Activated B cell treated with CpG ODN at 0.5 μM for 24 hours (primary cell): ENCODE measurements around the gene SUPT3H. TPM values are rescaled to one million over a fixed set of nuclear protein-coding genes. Genes with fewer than 3 reads are reported as not detected.
A peak's percentile ranks its signal among the peaks of the same experiment; 100 is the strongest.
"Not testable (repeated sequence)": the region's sequence is repeated elsewhere in the genome, so short reads cannot be mapped to it uniquely, and the experiment has no call there.

Experiments used
- ATAC-seq: fragments of 200-7000 bp; cut with Tn5 transposase; one replicate; pipeline ENCODE4 v1.10.0; 2021; ENCODE audit warnings: low read depth, mild to moderate bottlenecking, moderate library complexity
- CTCF ChIA-PET: fragments of 350-600 bp; sonication (Branson Sonifier 250); formaldehyde crosslinking; loops from one replicate; lab custom pipeline; 2021; ENCODE audit warnings: antibody characterized with exemption; lab: Charles Lee
- POLR2A ChIA-PET: fragments of 350-600 bp; sonication (Branson Sonifier 250); formaldehyde crosslinking; loops from one replicate; lab custom pipeline; 2021; ENCODE audit warnings: antibody characterized with exemption; lab: Charles Lee
- DNase-seq: peaks from one replicate; pipeline ENCODE4 v3.0.0; 2022
- H3K27ac Mint-ChIP-seq: one replicate; pipeline ENCODE4 v1.8.0; 2020; ENCODE audit warnings: mixed read lengths
- H3K27me3 Mint-ChIP-seq: one replicate; pipeline ENCODE4 v1.8.0; 2021; ENCODE audit warnings: mixed read lengths
- H3K36me3 Mint-ChIP-seq: one replicate; pipeline ENCODE4 v1.8.0; 2021; ENCODE audit warnings: low read depth, mixed read lengths
- H3K4me1 Mint-ChIP-seq: one replicate; pipeline ENCODE4 v1.8.0; 2021; ENCODE audit warnings: mixed read lengths
- H3K4me3 Mint-ChIP-seq: one replicate; pipeline ENCODE4 v1.8.0; 2020; ENCODE audit warnings: mild to moderate bottlenecking, mixed read lengths
- H3K9me3 Mint-ChIP-seq: one replicate; pipeline ENCODE4 v1.8.0; 2020; ENCODE audit warnings: mixed read lengths
- intact Hi-C: fragments of 100-400 bp; cut with micrococcal nuclease; formaldehyde crosslinking; loops from one replicate; pipeline ENCODE4 v1.15.1; 2024
- total RNA-seq: library from RNA; stranded (reverse); gene quantifications from 2 replicates; pipeline ENCODE4 v1.2.3, GENCODE V29; 2022
- TF ChIP-seq, protein P1 (sequence below): fragments of 200-600 bp; IDR thresholded peaks from one replicate; pipeline ENCODE4 v1.8.0; 2022; ENCODE audit warnings: antibody characterized with exemption, mild to moderate bottlenecking

Gene SUPT3H
- total RNA-seq, 1 donor from 2014 or later = 9.9 TPM

DNA sequence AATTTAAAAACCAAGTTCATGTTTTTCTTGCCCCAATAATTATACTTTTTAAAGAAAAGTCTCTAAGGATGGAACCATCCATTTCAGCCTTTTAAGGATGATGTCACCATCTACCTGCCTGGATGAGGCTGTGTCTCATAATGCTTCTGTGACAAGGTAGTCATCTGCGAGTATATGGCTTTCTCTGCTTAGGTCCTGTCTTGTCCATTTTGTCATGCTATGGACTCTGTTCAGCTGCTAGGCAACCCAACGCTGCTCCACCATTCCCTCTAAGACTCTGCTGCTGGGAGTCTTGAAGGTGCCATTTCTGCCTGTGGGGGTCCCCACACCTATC lies 509.4 kb downstream of the SUPT3H start:
- TF ChIP-seq, protein P1, sequence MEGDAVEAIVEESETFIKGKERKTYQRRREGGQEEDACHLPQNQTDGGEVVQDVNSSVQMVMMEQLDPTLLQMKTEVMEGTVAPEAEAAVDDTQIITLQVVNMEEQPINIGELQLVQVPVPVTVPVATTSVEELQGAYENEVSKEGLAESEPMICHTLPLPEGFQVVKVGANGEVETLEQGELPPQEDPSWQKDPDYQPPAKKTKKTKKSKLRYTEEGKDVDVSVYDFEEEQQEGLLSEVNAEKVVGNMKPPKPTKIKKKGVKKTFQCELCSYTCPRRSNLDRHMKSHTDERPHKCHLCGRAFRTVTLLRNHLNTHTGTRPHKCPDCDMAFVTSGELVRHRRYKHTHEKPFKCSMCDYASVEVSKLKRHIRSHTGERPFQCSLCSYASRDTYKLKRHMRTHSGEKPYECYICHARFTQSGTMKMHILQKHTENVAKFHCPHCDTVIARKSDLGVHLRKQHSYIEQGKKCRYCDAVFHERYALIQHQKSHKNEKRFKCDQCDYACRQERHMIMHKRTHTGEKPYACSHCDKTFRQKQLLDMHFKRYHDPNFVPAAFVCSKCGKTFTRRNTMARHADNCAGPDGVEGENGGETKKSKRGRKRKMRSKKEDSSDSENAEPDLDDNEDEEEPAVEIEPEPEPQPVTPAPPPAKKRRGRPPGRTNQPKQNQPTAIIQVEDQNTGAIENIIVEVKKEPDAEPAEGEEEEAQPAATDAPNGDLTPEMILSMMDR = no peak
- ChIA-PET CTCF (no interaction called here), POLR2A (no interaction called here)
- intact Hi-C loops = no loop called here
- H3K27ac Mint-ChIP-seq = no peak overlapping the region
- peaks cover 14% of the 10 kb centered on the region for H3K9me3 Mint-ChIP-seq
- peaks cover 13% of the 10 kb centered on the region for H3K36me3 Mint-ChIP-seq
- no peak overlapping the region for H3K4me3 Mint-ChIP-seq
- ATAC-seq (no peak), DNase-seq (no peak)
- no peaks in the 10 kb centered on the region for H3K27me3 Mint-ChIP-seq
- peaks cover 19% of the 10 kb centered on the region for H3K4me1 Mint-ChIP-seq

DNA sequence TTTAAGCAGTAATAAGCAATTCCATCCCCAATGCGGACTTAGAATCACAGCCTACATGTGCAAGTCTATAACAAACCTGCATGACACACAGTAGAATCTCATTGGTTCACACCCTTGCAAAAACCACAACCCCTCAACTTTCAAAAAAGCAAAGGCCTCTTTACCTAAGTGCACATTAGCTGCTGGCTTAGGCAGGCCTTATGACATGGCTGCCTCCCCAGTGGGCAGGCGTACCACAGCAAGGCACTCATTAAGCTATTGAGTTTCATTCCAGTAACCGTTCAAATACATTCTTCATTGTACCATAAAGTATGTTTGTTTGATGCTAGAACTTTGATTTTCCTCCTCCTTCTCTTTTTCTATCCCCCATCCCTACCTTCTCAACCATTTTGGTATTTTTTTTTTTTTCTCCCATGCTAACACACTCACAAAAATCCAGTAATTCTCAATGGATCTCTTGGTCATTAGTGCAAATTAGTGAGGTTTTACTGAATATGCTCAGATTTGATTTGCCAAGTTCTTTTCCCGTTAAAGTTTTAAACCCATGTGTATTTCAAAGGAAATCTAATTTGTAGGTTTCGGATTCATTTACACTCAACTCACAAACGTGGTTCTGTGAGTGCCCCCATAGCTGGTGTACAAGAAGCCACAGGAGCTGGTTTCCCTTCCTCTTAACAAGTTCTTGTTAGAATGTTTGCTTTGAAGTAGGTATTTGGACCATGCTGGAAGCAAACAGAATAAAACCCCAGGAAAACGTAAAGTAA lies 510.0 kb downstream of the SUPT3H start:
- H3K27me3 Mint-ChIP-seq = no peaks in the 10 kb centered on the region
- TF ChIP-seq, protein P1 = no peak
- no peak for DNase-seq
- ChIA-PET POLR2A (no interaction called here), CTCF (no interaction called here)
- H3K4me3 Mint-ChIP-seq = no peak overlapping the region
- H3K9me3 Mint-ChIP-seq = peaks cover 16% of the 10 kb centered on the region
- H3K36me3 Mint-ChIP-seq = peaks cover 13% of the 10 kb centered on the region
- H3K4me1 Mint-ChIP-seq = peaks cover 19% of the 10 kb centered on the region
- intact Hi-C loops = no loop called here
- peak; percentile 37 for ATAC-seq
- no peak overlapping the region for H3K27ac Mint-ChIP-seq

DNA sequence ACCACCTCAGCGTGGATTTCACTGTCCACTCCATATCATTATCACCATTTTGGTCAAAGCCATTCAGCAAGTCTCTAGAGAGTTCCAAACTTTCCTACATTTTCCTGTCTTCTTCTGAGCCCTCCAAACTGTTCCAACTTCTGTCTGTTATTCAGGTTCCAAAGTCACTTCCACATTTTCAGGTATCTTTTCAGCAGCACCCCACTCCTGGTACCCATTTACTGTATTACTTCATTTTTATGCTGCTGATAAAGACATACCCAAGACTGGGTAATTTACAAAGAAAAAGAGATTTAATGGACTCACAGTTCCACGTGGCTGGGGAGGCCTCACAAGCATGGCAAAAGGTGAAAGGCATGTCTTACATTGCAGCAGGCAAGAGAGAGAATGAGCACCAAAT lies 512.5 kb downstream of the SUPT3H start:
- intact Hi-C loops, ATAC-seq, DNase-seq, H3K4me3 Mint-ChIP-seq, POLR2A ChIA-PET, CTCF ChIA-PET, H3K27me3 Mint-ChIP-seq, H3K27ac Mint-ChIP-seq: not testable (repeated sequence)
- Mint-ChIP-seq H3K9me3 (peaks cover 16% of the 10 kb centered on the region), H3K36me3 (peaks cover 13% of the 10 kb centered on the region), H3K4me1 (peaks cover 19% of the 10 kb centered on the region)

DNA sequence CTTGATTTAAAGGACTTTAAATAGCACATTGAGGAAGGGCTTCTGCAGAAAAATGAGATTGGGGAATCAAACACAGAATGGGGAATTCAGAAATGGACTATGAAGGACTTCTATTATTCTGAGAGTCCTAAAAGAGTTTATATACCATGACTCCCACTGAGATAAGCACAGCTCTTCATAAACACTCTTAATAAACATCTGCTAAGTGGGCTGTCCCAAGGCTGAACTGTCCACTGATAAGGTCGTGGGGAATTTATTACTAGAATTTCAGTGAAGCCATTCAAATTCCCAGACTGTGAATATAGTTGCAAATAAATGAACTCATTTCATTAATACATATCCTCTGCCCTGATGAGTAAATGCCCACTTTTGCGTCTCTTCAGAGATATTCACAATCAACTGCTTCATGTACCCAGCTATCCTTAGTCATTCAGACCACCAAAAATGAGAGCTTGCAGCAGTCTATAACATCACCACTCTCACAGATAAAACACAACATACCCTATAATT lies 517.8 kb downstream of the SUPT3H start:
- H3K36me3 Mint-ChIP-seq = peaks cover 5% of the 10 kb centered on the region
- ChIA-PET CTCF (no interaction called here), POLR2A (no interaction called here)
- ATAC-seq (no peak), DNase-seq (no peak)
- H3K4me3 Mint-ChIP-seq = no peak overlapping the region
- H3K27me3 Mint-ChIP-seq = no peaks in the 10 kb centered on the region
- intact Hi-C loops = no loop called here
- H3K9me3 Mint-ChIP-seq = peaks cover 7% of the 10 kb centered on the region
- TF ChIP-seq, protein P1 = no peak
- no peaks in the 10 kb centered on the region for H3K4me1 Mint-ChIP-seq
- H3K27ac Mint-ChIP-seq = no peak overlapping the region

DNA sequence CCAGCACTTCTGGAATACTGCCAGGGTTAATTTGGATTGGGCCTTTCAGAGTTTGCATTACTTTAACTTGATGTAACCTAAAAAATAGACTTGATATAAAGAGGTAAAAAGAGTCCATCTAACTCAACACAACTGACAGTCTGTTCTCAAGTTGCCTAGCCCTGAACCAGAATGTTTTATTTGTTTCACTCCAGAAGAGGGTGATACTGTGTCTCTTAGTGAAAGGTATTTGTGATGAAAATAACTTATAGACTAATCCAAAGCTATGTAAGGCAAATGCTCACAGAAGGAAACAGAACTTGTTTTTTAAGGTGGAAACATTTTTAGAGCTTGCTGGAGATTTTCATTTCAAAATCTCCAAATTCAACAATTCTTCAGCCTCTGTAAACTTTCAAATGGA lies 518.7 kb downstream of the SUPT3H start:
- no peak for ATAC-seq
- Mint-ChIP-seq H3K4me3 (no peak overlapping the region), H3K27me3 (no peaks in the 10 kb centered on the region), H3K27ac (no peak overlapping the region), H3K9me3 (peaks cover 5% of the 10 kb centered on the region), H3K4me1 (no peaks in the 10 kb centered on the region), H3K36me3 (peaks cover 3% of the 10 kb centered on the region)
- no peak for DNase-seq
- TF ChIP-seq, protein P1 = no peak
- ChIA-PET POLR2A (no interaction called here), CTCF (no interaction called here)
- intact Hi-C loops = no loop called here
